Fibroblast of mammary gland (primary cell): ENCODE measurements around the gene PRF1.

Source experiments
- DNase-seq: peaks from one replicate; pipeline ENCODE4 v3.0.0-alpha.2; 2010; ENCODE audit warnings: low read depth
- H3K4me3 ChIP-seq: 2 replicates; pipeline ENCODE4 v1.5.1; 2011; ENCODE audit warnings: low read depth, mild to moderate bottlenecking, low read length, moderate library complexity; ENCODE audit not compliant: control insufficient read depth
- TF ChIP-seq, protein P1 (sequence below): conservative IDR thresholded peaks from 2 replicates; pipeline ENCODE4 v1.5.1; 2011; ENCODE audit warnings: low read depth, low read length, inconsistent platforms; ENCODE audit not compliant: control insufficient read depth, insufficient read depth

The PRF1 gene

GRCh38 chr10:70551971-70552422 is 50.5 kb downstream of the PRF1 start:
- no peak overlapping the region for H3K4me3 ChIP-seq
- DNase-seq = peak; percentile 64
- TF ChIP-seq, protein P1, sequence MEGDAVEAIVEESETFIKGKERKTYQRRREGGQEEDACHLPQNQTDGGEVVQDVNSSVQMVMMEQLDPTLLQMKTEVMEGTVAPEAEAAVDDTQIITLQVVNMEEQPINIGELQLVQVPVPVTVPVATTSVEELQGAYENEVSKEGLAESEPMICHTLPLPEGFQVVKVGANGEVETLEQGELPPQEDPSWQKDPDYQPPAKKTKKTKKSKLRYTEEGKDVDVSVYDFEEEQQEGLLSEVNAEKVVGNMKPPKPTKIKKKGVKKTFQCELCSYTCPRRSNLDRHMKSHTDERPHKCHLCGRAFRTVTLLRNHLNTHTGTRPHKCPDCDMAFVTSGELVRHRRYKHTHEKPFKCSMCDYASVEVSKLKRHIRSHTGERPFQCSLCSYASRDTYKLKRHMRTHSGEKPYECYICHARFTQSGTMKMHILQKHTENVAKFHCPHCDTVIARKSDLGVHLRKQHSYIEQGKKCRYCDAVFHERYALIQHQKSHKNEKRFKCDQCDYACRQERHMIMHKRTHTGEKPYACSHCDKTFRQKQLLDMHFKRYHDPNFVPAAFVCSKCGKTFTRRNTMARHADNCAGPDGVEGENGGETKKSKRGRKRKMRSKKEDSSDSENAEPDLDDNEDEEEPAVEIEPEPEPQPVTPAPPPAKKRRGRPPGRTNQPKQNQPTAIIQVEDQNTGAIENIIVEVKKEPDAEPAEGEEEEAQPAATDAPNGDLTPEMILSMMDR = no peak

GRCh38 chr10:70551466-70551865 is 51.1 kb downstream of the PRF1 start:
- no peak overlapping the region for H3K4me3 ChIP-seq
- TF ChIP-seq, protein P1 = no peak
- DNase-seq = no peak

GRCh38 chr10:70550459-70550858 is 52.1 kb downstream of the PRF1 start:
- H3K4me3 ChIP-seq = no peak overlapping the region
- DNase-seq = no peak
- TF ChIP-seq, protein P1 = no peak

DNA sequence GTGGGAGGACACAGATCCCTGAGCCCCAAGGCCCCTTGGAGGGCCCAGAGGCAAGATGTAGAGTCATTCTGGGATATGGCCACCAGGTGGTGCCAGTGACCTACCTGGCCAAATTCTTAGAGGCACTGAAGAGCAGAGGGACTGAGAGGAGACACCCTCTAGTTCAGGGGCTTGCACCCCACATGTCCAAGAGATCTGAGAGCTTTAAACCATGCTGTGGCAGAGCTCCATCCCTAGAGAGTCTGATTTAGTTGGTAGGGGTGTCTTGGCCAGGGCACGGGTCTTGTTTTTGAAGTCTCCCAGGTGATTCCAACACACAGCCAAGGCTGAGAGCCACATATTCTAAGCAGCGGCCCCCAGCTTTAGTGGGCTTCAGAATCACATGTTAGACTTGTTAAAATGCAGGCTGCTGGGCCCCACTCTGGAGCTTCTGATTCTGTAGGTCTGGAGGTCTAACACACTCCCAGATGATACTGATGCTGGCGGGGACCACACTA is 52.5 kb downstream of the PRF1 start:
- DNase-seq = peak; percentile 60
- no peak overlapping the region for H3K4me3 ChIP-seq
- TF ChIP-seq, protein P1 = peak; percentile 93

- DNase-seq = no peak
- no peak overlapping the region for H3K4me3 ChIP-seq
- TF ChIP-seq, protein P1 = no peak
Measured at GRCh38 chr10:70549351-70549961, 53.1 kb downstream of the PRF1 start.
